Measurements from ENCODE around the gene FUNDC2.

DNA sequence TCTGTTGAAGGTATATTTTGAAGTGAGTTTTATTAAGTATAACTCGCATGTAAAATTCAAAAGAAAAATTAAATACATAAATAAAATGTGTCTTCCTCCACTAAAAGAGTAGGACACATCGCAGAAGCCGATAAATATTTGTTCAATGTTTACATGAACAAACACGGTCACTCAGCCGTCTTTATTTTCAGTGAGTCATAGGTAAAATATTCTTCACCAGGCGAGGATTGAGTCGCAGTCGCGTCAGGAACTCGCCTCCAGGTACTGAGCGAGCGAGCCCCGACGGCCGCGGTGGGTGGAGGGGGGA lies 271 bp upstream of the FUNDC2 start:
- TF ChIP-seq, protein P1, sequence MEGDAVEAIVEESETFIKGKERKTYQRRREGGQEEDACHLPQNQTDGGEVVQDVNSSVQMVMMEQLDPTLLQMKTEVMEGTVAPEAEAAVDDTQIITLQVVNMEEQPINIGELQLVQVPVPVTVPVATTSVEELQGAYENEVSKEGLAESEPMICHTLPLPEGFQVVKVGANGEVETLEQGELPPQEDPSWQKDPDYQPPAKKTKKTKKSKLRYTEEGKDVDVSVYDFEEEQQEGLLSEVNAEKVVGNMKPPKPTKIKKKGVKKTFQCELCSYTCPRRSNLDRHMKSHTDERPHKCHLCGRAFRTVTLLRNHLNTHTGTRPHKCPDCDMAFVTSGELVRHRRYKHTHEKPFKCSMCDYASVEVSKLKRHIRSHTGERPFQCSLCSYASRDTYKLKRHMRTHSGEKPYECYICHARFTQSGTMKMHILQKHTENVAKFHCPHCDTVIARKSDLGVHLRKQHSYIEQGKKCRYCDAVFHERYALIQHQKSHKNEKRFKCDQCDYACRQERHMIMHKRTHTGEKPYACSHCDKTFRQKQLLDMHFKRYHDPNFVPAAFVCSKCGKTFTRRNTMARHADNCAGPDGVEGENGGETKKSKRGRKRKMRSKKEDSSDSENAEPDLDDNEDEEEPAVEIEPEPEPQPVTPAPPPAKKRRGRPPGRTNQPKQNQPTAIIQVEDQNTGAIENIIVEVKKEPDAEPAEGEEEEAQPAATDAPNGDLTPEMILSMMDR (IDR thresholded peaks at IDR 0.05 in 8 of 11, conservative IDR thresholded peaks at IDR 0.05 in 3 of 11), result no peak
- TF ChIP-seq POLR2A (IDR thresholded peaks at IDR 0.05) (no peak), POLR2AphosphoS5 (IDR thresholded peaks at IDR 0.05) (no peak)

All from spleen (tissue), 7 donors.